ENCODE data around the gene PIP5K1B. TPM values are rescaled to one million over a fixed set of nuclear protein-coding genes. Genes with fewer than 3 reads are reported as not detected.
A peak's percentile ranks its signal among the peaks of the same experiment; 100 is the strongest.

The PIP5K1B gene
- total RNA-seq, 2 experiments from 2014 or later = 0.13 to 0.16 TPM

DNA sequence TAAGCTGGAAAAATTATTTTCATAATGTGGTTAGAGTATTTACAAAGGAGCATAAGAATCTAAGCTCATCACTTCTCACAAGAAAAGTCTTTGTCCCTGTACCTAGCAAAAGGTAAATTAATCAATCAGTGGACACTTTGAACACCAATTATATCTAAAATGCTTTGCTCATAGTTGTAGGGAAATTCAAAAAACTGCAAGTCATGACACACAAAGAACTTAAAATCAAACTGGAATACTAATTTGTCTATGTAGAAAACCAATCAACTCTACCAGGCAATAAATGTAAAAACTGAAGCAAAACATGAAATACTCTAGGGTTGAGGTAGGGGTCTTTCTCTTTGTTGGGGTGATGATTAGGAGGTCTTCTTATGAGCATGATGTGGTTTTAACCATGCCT, 173.4 kb downstream of the PIP5K1B start:
- ChIA-PET CTCF (no interaction called here), POLR2A (no interaction called here)
- DNase-seq = no peak
- Mint-ChIP-seq H3K4me3 (no peak overlapping the region), H3K27ac (no peak overlapping the region), H3K36me3 (ENCODE audit: low read depth) (no peaks in the 10 kb centered on the region), H3K4me1 (ENCODE audit: low read depth) (no peaks in the 10 kb centered on the region), H3K9me3 (ENCODE audit: insufficient read depth) (no peaks in the 10 kb centered on the region), H3K27me3 (ENCODE audit: low read depth) (peaks cover 11% of the 10 kb centered on the region)
- no peak for ATAC-seq

DNA sequence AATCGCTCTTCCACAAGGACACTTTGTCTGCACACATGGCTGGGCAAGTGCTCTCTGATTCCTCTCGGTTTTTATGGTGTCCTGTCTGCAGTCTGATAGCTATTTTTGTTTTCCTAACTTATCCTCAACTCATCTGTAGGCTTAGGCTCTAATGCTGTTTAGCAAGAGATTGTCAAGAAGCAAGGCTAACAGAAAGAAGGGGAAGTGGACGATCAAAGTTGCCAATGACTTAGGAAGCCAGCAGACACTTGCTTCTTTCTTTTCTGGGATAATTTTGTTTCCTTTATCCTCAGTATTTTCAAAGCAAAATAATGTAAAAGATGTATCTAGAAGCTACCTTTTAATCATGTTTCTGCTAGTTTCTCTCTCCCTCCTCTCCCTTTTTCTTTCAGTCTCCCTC, 178.2 kb downstream of the PIP5K1B start:
- no peak overlapping the region for H3K4me3 Mint-ChIP-seq
- DNase-seq (no peak), ATAC-seq (no peak)
- H3K27me3 Mint-ChIP-seq (ENCODE audit: low read depth) = peaks cover 25% of the 10 kb centered on the region
- H3K9me3 Mint-ChIP-seq (ENCODE audit: insufficient read depth) = no peaks in the 10 kb centered on the region
- no peaks in the 10 kb centered on the region for H3K36me3 Mint-ChIP-seq (ENCODE audit: low read depth)
- ChIA-PET POLR2A (no interaction called here), CTCF (no interaction called here)
- H3K27ac Mint-ChIP-seq = no peak overlapping the region
- peaks cover 10% of the 10 kb centered on the region for H3K4me1 Mint-ChIP-seq (ENCODE audit: low read depth)

DNA sequence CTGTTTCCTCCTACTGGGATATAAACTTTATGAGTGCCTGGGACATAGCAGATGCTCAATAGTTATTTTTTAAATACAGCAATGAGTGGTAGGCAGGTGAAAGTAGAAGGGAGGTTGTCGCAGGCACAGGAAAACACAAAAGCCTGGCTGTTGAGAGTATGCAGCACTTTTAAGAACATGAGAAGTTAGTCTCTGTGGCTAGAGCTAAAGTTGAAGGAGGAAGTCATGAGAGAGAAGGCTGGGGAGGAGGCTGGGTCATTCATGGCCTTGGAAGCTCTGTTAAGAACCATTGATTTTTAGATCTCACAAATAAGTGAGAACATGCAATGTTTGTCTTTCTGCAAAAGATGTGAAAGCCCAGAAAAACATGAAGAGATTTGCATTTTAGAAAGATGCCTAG, 182.2 kb downstream of the PIP5K1B start:
- Mint-ChIP-seq H3K4me3 (no peak overlapping the region), H3K4me1 (ENCODE audit: low read depth) (peaks cover 12% of the 10 kb centered on the region), H3K36me3 (ENCODE audit: low read depth) (no peaks in the 10 kb centered on the region), H3K27ac (no peak overlapping the region), H3K27me3 (ENCODE audit: low read depth) (peaks cover 18% of the 10 kb centered on the region), H3K9me3 (ENCODE audit: insufficient read depth) (no peaks in the 10 kb centered on the region)
- CTCF ChIA-PET = interaction anchor here (0.8 kb wide), 1 partner anchor 42 kb away, joined by 3 read pairs; no protein-coding TSS in a partner anchor
- POLR2A ChIA-PET = no interaction called here
- DNase-seq (no peak), ATAC-seq (no peak)

DNA sequence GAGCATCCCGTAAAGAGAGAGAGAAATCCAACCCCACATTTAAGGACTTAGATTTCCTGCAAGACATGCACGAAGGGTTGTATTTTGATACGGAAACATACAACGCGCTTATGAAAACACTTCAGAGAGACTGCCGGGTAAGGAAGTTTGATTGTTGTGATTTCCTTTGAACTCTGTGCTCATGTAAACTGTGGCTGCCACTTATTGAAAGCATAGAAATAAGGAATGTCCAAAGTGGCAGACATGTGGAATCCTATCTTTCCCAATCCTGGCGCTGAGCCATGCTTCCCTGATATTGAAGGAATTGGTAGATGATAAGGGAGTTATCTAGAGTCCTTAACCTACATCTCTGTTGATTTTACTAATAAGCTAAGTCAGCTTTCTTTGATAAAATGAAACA, 189.5 kb downstream of the PIP5K1B start:
- no peak for ATAC-seq
- H3K9me3 Mint-ChIP-seq (ENCODE audit: insufficient read depth) = no peaks in the 10 kb centered on the region
- CTCF ChIA-PET = no interaction called here
- POLR2A ChIA-PET = no interaction called here
- peaks cover 25% of the 10 kb centered on the region for H3K4me1 Mint-ChIP-seq (ENCODE audit: low read depth)
- no peak overlapping the region for H3K27ac Mint-ChIP-seq
- H3K27me3 Mint-ChIP-seq (ENCODE audit: low read depth) = peaks cover 2% of the 10 kb centered on the region
- H3K4me3 Mint-ChIP-seq = no peak overlapping the region
- DNase-seq = no peak
- no peaks in the 10 kb centered on the region for H3K36me3 Mint-ChIP-seq (ENCODE audit: low read depth)

DNA sequence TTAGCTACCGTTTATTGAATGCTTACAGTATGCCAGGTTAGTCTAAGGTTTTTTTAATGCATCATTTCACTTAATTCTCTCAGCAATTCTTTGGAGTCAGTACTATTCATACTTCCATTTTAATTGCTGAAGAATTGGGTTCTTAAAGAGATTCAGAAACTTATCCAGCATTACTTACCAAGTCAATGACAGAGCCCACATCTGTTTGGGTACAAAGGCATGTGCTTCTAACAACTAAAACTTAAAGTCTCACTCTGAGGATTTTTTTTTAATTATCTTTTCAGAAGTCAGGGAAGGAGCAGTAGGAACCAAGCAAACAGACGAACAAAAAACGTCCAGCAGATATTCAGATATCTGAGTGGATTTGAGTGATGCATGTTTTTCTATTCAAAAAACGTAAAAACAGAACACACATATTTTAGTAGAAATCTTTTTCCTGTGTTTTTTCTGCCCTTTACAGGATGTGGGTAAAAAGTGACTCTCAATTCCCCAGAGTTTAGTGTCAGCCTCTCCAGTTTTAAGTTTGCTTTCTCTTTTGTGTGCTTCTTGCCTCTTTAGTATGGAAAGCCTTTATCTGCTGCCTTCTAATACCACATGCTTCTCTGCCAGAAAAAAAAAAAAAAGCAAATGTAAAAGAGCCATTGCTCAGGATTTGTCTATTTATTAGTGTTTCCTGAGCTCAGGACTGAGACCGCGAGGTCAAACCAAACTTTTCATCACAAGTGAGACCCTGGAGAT, 190.9 kb downstream of the PIP5K1B start:
- POLR2A ChIA-PET = no interaction called here
- Mint-ChIP-seq H3K27me3 (ENCODE audit: low read depth) (peaks cover 2% of the 10 kb centered on the region), H3K36me3 (ENCODE audit: low read depth) (no peaks in the 10 kb centered on the region), H3K4me3 (peak overlapping the region; percentile 53), H3K4me1 (ENCODE audit: low read depth) (peaks cover 25% of the 10 kb centered on the region), H3K9me3 (ENCODE audit: insufficient read depth) (no peaks in the 10 kb centered on the region), H3K27ac (peak overlapping the region; percentile 82)
- CTCF ChIA-PET = interaction anchor here (1.0 kb wide), 1 partner anchor 10 kb away, joined by 3 read pairs; no protein-coding TSS in a partner anchor
- ATAC-seq (peak; percentile 78), DNase-seq (no peak)

DNA sequence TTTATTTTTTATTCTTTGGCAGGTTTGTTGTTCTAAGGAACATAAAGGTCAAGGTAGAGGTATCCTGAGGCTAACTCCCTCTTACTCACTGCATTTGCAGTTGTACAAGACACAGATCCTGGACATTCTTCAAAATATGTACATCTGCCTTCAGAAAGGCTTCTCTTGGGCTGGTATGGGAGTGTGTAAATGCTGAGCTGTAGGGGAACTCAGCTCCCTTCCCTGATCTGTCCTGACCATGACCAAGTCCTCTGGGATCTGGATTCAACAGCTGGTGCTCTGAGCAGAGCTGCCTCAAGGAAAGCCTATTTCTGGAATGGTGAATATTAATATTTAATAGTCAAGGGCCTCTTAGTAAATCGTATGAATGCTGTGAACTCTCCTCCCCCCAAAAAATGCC, 191.4 kb downstream of the PIP5K1B start:
- POLR2A ChIA-PET = no interaction called here
- peak overlapping the region; percentile 53 for H3K4me3 Mint-ChIP-seq
- peaks cover 4% of the 10 kb centered on the region for H3K27me3 Mint-ChIP-seq (ENCODE audit: low read depth)
- no peaks in the 10 kb centered on the region for H3K9me3 Mint-ChIP-seq (ENCODE audit: insufficient read depth)
- no peaks in the 10 kb centered on the region for H3K36me3 Mint-ChIP-seq (ENCODE audit: low read depth)
- CTCF ChIA-PET = interaction anchor here (1.0 to 1.2 kb wide), 2 partner anchors 10 to 103 kb away, joined by 3 to 4 read pairs; no protein-coding TSS in a partner anchor
- H3K27ac Mint-ChIP-seq = peak overlapping the region; percentile 82
- DNase-seq (no peak), ATAC-seq (peak; percentile 15)
- peaks cover 25% of the 10 kb centered on the region for H3K4me1 Mint-ChIP-seq (ENCODE audit: low read depth)

DNA sequence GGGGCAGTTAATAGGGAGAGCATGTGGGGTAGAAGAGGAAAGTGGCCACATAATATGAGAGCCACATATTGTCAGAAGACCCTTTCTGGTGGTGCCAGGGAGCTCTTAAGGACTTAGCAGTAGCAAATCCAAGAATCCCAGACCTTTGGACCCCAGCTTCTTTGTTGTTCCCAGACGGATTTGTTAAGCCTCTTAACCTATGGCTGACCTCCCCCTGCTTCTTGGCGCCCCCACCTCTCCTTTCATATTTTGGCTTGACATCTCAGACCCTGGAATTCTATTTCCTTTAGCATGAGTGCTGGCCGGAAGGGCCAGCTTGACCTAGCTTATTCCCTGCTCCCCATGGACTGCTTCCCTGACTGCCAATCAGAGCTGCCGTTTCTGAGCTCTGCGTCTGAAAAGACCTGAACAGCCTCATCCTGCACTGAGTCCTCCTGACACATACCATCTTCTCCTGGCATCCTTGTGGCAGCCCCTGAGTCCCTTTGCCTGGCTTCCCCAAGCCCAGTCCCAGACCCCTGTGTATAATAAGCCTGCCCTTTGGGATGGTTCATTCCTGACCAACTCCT, 192.6 kb downstream of the PIP5K1B start:
- CTCF ChIA-PET = interaction anchor here (1.2 kb wide), 1 partner anchor 102 kb away, joined by 4 read pairs; no protein-coding TSS in a partner anchor
- H3K27me3 Mint-ChIP-seq (ENCODE audit: low read depth) = peaks cover 8% of the 10 kb centered on the region
- no peaks in the 10 kb centered on the region for H3K36me3 Mint-ChIP-seq (ENCODE audit: low read depth)
- no peak for ATAC-seq
- H3K27ac Mint-ChIP-seq = no peak overlapping the region
- POLR2A ChIA-PET = interaction anchor here (0.7 kb wide), 1 partner anchor 21 kb away, joined by 3 read pairs; no protein-coding TSS in a partner anchor
- H3K9me3 Mint-ChIP-seq (ENCODE audit: insufficient read depth) = no peaks in the 10 kb centered on the region
- no peak overlapping the region for H3K4me3 Mint-ChIP-seq
- peaks cover 25% of the 10 kb centered on the region for H3K4me1 Mint-ChIP-seq (ENCODE audit: low read depth)
- DNase-seq = no peak

DNA sequence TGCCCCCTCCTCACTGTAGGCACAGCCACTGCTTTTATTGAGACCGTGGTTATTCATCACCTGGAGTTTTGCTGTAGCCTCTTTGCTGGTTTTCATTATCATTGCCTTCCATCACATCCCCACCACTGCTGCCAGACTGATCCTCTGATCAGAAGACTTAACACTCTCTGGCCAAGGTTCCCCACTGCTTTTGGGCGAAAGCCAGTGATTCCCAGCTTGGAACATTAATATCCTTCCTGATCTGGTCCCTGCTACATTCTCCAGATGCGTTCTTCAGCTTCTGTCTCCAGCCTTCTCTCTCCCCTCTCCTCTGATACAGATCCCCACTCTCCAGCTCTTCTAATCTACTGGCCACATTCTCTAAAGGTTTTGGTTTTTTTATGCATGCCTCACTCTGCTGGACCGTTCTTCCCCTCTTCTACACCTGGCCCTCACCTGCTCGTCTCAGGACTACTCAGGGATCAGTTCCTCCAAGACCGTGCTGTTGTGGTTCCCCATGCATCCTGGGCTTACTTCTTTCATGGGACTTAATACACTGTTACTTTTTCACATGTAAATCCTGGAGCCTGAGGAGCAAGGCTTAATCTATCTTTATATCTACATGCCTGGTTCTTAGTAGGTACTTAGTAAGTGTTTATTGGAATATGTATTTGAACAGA, 193.9 kb downstream of the PIP5K1B start:
- ATAC-seq (no peak), DNase-seq (no peak)
- Mint-ChIP-seq H3K27ac (no peak overlapping the region), H3K27me3 (ENCODE audit: low read depth) (peaks cover 14% of the 10 kb centered on the region), H3K36me3 (ENCODE audit: low read depth) (no peaks in the 10 kb centered on the region), H3K4me3 (no peak overlapping the region), H3K4me1 (ENCODE audit: low read depth) (peaks cover 25% of the 10 kb centered on the region), H3K9me3 (ENCODE audit: insufficient read depth) (no peaks in the 10 kb centered on the region)
- CTCF ChIA-PET = no interaction called here
- POLR2A ChIA-PET = no interaction called here

DNA sequence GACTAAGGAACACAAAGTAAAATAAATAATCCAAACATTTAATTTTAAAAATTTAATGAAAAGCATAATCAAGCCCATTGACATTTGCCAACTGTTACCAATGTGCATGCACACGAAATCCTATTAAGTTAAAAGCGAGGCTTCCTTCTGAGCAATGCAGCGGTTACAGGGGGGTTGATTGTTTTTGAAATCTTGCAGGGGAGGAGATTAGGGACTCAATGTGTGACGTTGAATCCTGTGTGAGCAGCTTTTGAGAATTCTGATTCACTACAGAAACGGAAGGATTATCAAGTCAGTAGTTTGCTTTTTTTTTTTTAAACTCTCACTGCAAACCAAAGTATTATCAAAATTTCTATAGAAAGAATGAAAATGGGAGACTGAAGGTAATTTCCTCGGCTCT, 199.4 kb downstream of the PIP5K1B start:
- ChIA-PET CTCF (interaction anchor here (0.6 kb wide), 1 partner anchor 886 kb away, joined by 3 read pairs; no protein-coding TSS in a partner anchor), POLR2A (no interaction called here)
- DNase-seq (no peak), ATAC-seq (no peak)
- Mint-ChIP-seq H3K4me3 (no peak overlapping the region), H3K4me1 (ENCODE audit: low read depth) (peaks cover 13% of the 10 kb centered on the region), H3K27ac (no peak overlapping the region), H3K36me3 (ENCODE audit: low read depth) (no peaks in the 10 kb centered on the region), H3K9me3 (ENCODE audit: insufficient read depth) (no peaks in the 10 kb centered on the region), H3K27me3 (ENCODE audit: low read depth) (peaks cover 19% of the 10 kb centered on the region)

DNA sequence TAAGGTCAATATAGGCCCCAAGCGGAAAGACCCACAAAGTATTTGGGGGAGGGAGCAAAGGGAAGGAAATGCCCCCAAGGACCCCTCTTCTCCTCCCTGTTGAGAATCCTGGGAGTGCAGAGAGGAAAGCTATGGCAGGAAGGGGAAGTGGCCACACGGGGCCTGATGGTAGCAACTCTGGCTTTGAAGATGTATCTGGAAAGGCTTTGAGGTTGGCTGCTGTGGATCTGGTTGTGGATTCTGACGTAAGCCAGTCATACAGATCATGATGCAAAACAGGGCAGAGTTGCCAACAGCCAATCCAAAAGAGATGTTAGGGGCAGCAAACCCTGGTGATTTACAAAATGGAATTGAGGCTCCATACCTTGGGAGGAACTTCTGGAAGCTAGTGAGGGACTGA, 200.1 kb downstream of the PIP5K1B start:
- DNase-seq (no peak), ATAC-seq (no peak)
- CTCF ChIA-PET = no interaction called here
- Mint-ChIP-seq H3K36me3 (ENCODE audit: low read depth) (no peaks in the 10 kb centered on the region), H3K4me1 (ENCODE audit: low read depth) (peaks cover 13% of the 10 kb centered on the region), H3K27ac (no peak overlapping the region), H3K9me3 (ENCODE audit: insufficient read depth) (no peaks in the 10 kb centered on the region), H3K4me3 (no peak overlapping the region), H3K27me3 (ENCODE audit: low read depth) (peaks cover 19% of the 10 kb centered on the region)
- POLR2A ChIA-PET = no interaction called here

DNA sequence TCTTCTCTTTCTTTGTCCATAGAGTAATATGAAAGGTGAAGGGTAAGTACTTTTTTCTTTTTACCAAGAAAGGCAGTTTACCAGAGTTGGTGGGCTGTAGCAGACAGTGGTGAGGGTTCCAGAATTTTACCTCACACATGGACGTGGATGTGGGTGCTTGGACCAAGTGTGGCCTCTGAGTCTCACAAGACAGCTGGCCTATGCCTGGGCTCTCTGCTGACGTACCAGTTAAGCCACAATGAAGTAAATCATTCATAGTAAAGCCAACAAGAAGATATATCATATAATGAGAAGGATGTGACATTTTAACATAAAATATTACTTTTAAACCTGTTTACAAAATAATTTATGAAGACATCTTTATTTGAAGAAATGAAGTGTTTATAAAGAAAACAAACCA, 202.9 kb downstream of the PIP5K1B start:
- no peak overlapping the region for H3K27ac Mint-ChIP-seq
- ChIA-PET POLR2A (no interaction called here), CTCF (no interaction called here)
- DNase-seq (no peak), ATAC-seq (no peak)
- peaks cover 28% of the 10 kb centered on the region for H3K27me3 Mint-ChIP-seq (ENCODE audit: low read depth)
- H3K36me3 Mint-ChIP-seq (ENCODE audit: low read depth) = no peaks in the 10 kb centered on the region
- H3K4me1 Mint-ChIP-seq (ENCODE audit: low read depth) = peaks cover 13% of the 10 kb centered on the region
- no peak overlapping the region for H3K4me3 Mint-ChIP-seq
- H3K9me3 Mint-ChIP-seq (ENCODE audit: insufficient read depth) = no peaks in the 10 kb centered on the region

DNA sequence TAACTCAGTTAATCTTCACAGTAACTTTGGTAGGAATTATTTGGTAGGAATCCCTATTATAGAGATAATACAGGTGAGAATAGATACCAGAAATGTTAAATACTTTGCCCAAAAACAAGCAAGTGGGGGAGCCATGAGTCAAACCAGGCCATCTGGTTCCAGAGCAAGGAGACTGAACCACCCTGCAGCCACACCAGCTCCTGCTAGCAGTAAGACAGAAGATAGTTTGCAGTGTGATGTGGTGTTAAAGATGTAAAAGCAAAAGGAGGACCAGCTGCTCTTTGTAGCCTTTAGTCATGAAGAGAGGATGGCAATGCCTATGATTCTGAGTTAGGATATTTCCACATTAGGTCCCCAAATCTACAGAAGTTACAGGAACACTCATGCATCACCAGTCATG, 207.5 kb downstream of the PIP5K1B start:
- Mint-ChIP-seq H3K9me3 (ENCODE audit: insufficient read depth) (no peaks in the 10 kb centered on the region), H3K27me3 (ENCODE audit: low read depth) (peaks cover 22% of the 10 kb centered on the region), H3K36me3 (ENCODE audit: low read depth) (no peaks in the 10 kb centered on the region), H3K4me3 (no peak overlapping the region), H3K4me1 (ENCODE audit: low read depth) (no peaks in the 10 kb centered on the region), H3K27ac (no peak overlapping the region)
- ChIA-PET CTCF (interaction anchor here (0.7 kb wide), 1 partner anchor 39 kb away, joined by 4 read pairs; no protein-coding TSS in a partner anchor), POLR2A (interaction anchor here (0.7 kb wide), 1 partner anchor 26 kb away, joined by 3 read pairs; no protein-coding TSS in a partner anchor)
- DNase-seq (no peak), ATAC-seq (no peak)

Data from activated CD8-positive, alpha-beta T cell treated with anti-CD3 and anti-CD28 coated beads, Interleukin-2, amount 10 ng/mL, durations not matched to agents 7 days and 5 days (primary cell).